Right lobe of liver (tissue), 6 donors: ENCODE results near the gene POLR3C. TPM values are rescaled to one million over a fixed set of nuclear protein-coding genes. Genes with fewer than 3 reads are reported as not detected.
"Not testable (repeated sequence)": the region's sequence is repeated elsewhere in the genome, so short reads cannot be mapped to it uniquely, and the experiment has no call there.

Experiments
- ATAC-seq, 4 donors: fragments of 200-7000 bp; cut with Tn5 transposase; one replicate each; pipeline ENCODE4 v1.9.1; 2020; ENCODE audit warnings: mild to moderate bottlenecking in 4 of 4, moderate library complexity in 4 of 4
- DNase-seq, 3 donors: peaks; one replicate each; pipeline ENCODE4 v3.0.0-alpha.2; 2020
- H3K27ac ChIP-seq, 3 donors: fragments of 200-600 bp; one replicate each; pipeline ENCODE4 v1.8.0; 2022
- H3K27me3 ChIP-seq, 2 donors: fragments of 200-600 bp; one replicate each; pipeline ENCODE4 v1.8.0; 2022
- H3K36me3 ChIP-seq, 4 donors: fragments of 200-600 bp; sonication (generic) in 1 of 4; one replicate each; pipeline versions ENCODE4 v1.5.1 to v1.8.0; 2017 to 2022; ENCODE audit warnings: control low read depth in 1 of 4
- H3K4me1 ChIP-seq, 4 donors: fragments of 200-600 bp; sonication (generic) in 1 of 4; one replicate each; pipeline versions ENCODE4 v1.5.1 to v1.8.0; 2017 to 2022; ENCODE audit warnings: control low read depth in 1 of 4
- H3K4me3 ChIP-seq, 3 donors: fragments of 200-600 bp; one replicate each; pipeline ENCODE4 v1.8.0; 2022
- H3K9me3 ChIP-seq, 4 donors: fragments of 200-600 bp; sonication (generic) in 1 of 4; one replicate each; pipeline versions ENCODE4 v1.5.1 to v1.8.0; 2017 to 2022; ENCODE audit warnings: control low read depth in 1 of 4
- POLR2A ChIP-seq: fragments of 450-650 bp; IDR thresholded peaks from one replicate; pipeline ENCODE4 v1.6.1; 2017; ENCODE audit warnings: antibody characterized with exemption, mild to moderate bottlenecking
- WGBS: methylation state at CpG from one replicate; pipeline ENCODE4 v1.1.6; 2018; ENCODE audit warnings: low coverage, low lambda C conversion rate; ENCODE audit not compliant: insufficient coverage; ENCODE audit errors: missing lambda C conversion rate; 5-methylcytosine and 5-hydroxymethylcytosine counted together
- intact Hi-C, 2 donors: fragments of 100-400 bp; cut with DNase I; formaldehyde crosslinking; loops; one replicate each; pipeline versions ENCODE4 v1.11.2 to v1.14.1; 2022
- total RNA-seq, 6 experiments: library from RNA; depleted of rRNA in 2 of 6; stranded (reverse); fragments of >200 nt in 2 of 6; fragmentation: NEBNext Ultra II Directional in 3 of 6; extraction: Animal tissue kit (Norgen Biotek cat#: 25700) in 3 of 6; gene quantifications; one replicate each; pipeline versions ENCODE4 v1.1.0 to v1.2.4, GENCODE V29; 2016 to 2023
- TF ChIP-seq, protein P1 (sequence below), 4 donors: fragments of 200-600 bp in 3 of 4; fragments of 450-650 bp in 1 of 4; IDR thresholded peaks; one replicate each; pipeline versions ENCODE4 v1.5.1 to v1.8.0; 2016 to 2022; ENCODE audit warnings: antibody characterized with exemption in 4 of 4, mild to moderate bottlenecking in 2 of 4
- donor health status: DM: no; HTN: yes; CAD: no.
- donor health status: DM: no; HTN: no; CAD: no.
- donor health status: DM: no; HTN: no; CAD: no.
- donor health status: DM: no; HTN: yes; CAD: no.
- donor health status: DM: no; HTN: yes; CAD: no.

Gene POLR3C
- total RNA-seq, 6 experiments from 2014 or later, result 7.7 to 17.0 (median 11.2) TPM

DNA sequence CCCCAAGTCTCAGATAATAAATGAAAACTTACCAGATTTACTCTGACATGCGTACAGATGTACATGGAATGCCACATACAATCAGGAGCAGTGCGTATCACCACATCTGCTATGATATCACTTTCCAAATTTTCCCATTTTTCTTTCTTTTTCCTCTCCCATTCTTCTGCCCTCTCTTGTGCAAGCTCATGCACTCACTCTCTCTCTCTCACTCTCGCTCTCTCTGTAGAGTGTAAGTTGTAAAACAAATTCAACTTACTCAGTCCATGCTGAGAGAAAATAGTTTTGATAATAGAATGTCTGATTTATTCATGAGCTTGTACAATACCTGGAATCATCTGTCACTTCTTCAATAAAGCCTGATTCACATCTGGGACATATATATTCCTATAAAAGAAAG is 35.4 kb upstream of the POLR3C start:
- ATAC-seq, result no peak
- TF ChIP-seq, protein P1, sequence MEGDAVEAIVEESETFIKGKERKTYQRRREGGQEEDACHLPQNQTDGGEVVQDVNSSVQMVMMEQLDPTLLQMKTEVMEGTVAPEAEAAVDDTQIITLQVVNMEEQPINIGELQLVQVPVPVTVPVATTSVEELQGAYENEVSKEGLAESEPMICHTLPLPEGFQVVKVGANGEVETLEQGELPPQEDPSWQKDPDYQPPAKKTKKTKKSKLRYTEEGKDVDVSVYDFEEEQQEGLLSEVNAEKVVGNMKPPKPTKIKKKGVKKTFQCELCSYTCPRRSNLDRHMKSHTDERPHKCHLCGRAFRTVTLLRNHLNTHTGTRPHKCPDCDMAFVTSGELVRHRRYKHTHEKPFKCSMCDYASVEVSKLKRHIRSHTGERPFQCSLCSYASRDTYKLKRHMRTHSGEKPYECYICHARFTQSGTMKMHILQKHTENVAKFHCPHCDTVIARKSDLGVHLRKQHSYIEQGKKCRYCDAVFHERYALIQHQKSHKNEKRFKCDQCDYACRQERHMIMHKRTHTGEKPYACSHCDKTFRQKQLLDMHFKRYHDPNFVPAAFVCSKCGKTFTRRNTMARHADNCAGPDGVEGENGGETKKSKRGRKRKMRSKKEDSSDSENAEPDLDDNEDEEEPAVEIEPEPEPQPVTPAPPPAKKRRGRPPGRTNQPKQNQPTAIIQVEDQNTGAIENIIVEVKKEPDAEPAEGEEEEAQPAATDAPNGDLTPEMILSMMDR (IDR thresholded peaks at IDR 0.05), result no peak
- no peak for TF ChIP-seq POLR2A
- WGBS, result 100% methylated on average over 3 of the region's 3 CpGs

DNA sequence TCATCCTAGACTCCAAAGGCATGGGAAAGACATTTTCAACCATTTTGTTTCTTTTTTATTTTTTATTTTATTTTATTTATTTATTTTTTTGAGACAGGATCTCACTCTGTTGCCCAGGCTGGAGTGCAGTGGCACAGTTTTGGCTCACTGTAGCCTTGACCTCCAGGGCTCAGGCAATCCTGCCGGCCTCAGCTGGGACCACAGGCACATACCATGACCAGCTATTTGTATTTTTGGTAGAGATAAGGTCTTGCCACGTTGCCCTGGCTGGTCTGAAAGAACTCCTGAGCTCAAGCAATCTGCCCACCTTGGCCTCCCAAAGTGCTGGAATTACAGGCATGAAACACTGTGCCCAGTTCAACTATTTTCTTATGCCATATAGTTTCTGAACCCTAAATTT is 32.1 kb upstream of the POLR3C start:
- H3K36me3 ChIP-seq, H3K9me3 ChIP-seq, H3K4me3 ChIP-seq, H3K27ac ChIP-seq, H3K27me3 ChIP-seq, H3K4me1 ChIP-seq, intact Hi-C loops, DNase-seq: not testable (repeated sequence)
- 21% methylated on average over 2 of the region's 2 CpGs for WGBS
- peak in 1 of 4 donors; percentile 31 for ATAC-seq

More for the DNA sequence above, 35.4 kb upstream of the POLR3C start:
- no peak overlapping the region for H3K4me3 ChIP-seq
- H3K27me3 ChIP-seq, result no peaks in the 10 kb centered on the region
- peaks cover 0 to 5% (median 0%) of the 10 kb centered on the region in 4 donors for H3K4me1 ChIP-seq
- intact Hi-C loops, result no loop called here
- no peaks in the 10 kb centered on the region for H3K36me3 ChIP-seq
- no peak overlapping the region for H3K27ac ChIP-seq
- no peak for DNase-seq
- no peaks in the 10 kb centered on the region for H3K9me3 ChIP-seq

DNA sequence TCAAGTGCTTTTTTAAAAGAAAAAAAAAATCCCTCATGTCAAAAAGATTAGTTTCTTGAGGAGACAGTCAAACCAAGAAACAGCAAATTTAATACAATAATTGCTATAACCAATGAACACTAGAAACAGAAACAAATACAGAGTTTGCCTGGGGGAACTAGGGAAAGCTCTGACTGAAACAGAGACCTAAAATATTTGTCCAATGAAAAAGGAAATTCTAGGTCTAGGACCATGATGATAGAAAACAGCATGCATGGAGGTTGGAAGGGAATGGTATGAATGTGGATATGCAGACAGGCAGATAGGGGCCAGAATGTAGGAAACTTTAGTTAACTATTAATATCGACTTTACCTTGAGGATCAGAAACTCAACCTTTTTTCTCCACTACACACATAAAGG is 31.5 kb upstream of the POLR3C start:
- TF ChIP-seq POLR2A, result no peak
- Histone ChIP-seq H3K36me3 (no peaks in the 10 kb centered on the region), H3K4me3 (no peak overlapping the region), H3K27ac (no peak overlapping the region), H3K4me1 (no peaks in the 10 kb centered on the region), H3K27me3 (no peaks in the 10 kb centered on the region), H3K9me3 (no peaks in the 10 kb centered on the region)
- ATAC-seq, result no peak
- intact Hi-C loops, result no loop called here
- 90% methylated on average over 1 of the region's 1 CpG for WGBS
- no peak for DNase-seq

DNA sequence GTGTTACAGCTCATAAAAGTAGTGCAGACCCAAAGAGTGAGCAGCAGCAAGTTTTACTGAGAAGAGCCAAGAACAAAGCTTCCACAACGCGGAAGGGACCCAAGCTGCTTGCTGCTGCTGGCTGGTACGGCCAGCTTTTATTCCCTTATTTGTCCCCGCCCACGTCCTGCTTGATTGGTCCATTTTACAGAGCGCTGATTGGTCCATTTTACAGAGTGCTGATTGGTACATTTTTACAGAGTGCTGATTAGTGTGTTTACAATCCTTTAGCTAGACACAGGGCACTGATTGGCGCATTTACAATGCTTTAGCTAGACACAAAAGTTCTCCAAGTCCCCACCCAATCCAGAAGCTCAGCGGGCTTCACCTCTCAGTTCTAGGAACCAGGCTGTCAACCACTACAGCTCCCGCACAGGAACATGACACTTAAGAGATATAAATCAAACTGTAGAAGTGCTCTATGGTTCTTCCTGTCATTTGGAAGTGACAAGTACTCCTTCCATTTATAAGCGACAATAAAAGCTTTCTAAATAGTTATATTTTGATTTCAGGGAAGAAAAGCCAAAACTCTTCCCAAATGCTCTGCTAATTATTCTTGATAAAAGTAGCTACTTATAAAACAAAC is 28.6 kb upstream of the POLR3C start:
- ATAC-seq (no peak), DNase-seq (no peak)
- Histone ChIP-seq H3K4me3 (no peak overlapping the region), H3K27ac (no peak overlapping the region), H3K36me3 (no peaks in the 10 kb centered on the region), H3K4me1 (no peaks in the 10 kb centered on the region), H3K27me3 (no peaks in the 10 kb centered on the region), H3K9me3 (no peaks in the 10 kb centered on the region)
- 98% methylated on average over 8 of the region's 10 CpGs for WGBS
- intact Hi-C loops, result no loop called here
- no peak for TF ChIP-seq POLR2A
- TF ChIP-seq, protein P1 (IDR thresholded peaks at IDR 0.05), result no peak

DNA sequence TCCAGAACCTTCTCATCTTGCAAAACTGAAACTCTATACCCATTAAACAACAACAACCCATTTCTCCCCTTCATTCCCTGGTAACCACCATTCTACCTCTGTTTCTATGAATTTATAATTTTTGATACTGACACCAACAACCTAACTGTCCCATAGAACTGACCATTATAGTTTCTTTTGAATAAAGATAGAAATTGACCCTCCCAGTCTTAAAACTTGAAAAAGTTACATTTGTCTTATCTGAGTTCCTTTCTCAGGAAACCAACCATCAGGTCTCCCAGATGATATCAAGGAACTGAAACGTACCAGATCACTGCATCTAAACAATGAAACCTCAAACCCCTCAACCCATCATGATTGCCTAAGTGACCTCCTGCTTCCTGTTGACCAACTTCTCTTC is 27.2 kb upstream of the POLR3C start:
- Histone ChIP-seq H3K27me3 (no peaks in the 10 kb centered on the region), H3K4me1 (no peaks in the 10 kb centered on the region), H3K27ac (no peak overlapping the region), H3K36me3 (no peaks in the 10 kb centered on the region), H3K4me3 (no peak overlapping the region), H3K9me3 (no peaks in the 10 kb centered on the region)
- no peak for TF ChIP-seq POLR2A
- TF ChIP-seq, protein P1 (IDR thresholded peaks at IDR 0.05), result no peak
- DNase-seq (no peak), ATAC-seq (no peak)
- WGBS, result 40% methylated on average over 1 of the region's 1 CpG
- intact Hi-C loops, result no loop called here
